Liver (tissue), 9 donors: ENCODE measurements around the gene RET. TPM values are rescaled to one million over a fixed set of nuclear protein-coding genes. Genes with fewer than 3 reads are reported as not detected.

Experiments
- DNase-seq: peaks from one replicate; pipeline ENCODE4 v3.0.0-alpha.2; 2017; ENCODE audit warnings: low spot score
- H3K27ac ChIP-seq, 2 donors: one replicate each; pipeline ENCODE4 v1.7.0; 2013; ENCODE audit warnings: inconsistent platforms in 2 of 2, low read length in 2 of 2, control low read depth in 1 of 2, low read depth in 1 of 2, mild to moderate bottlenecking in 1 of 2
- H3K27me3 ChIP-seq, 4 donors: one replicate each; pipeline versions ENCODE4 v1.6.1 to v1.7.0; 2013; ENCODE audit warnings: low read length in 3 of 4, inconsistent platforms in 1 of 4, mild to moderate bottlenecking in 1 of 4, moderate library complexity in 1 of 4; ENCODE audit not compliant: control insufficient read depth in 4 of 4, insufficient read depth in 4 of 4
- H3K36me3 ChIP-seq, 4 donors: one replicate each; pipeline versions ENCODE4 v1.6.1 to v1.7.0; 2013; ENCODE audit warnings: low read length in 3 of 4, mild to moderate bottlenecking in 3 of 4, low read depth in 1 of 4, moderate library complexity in 1 of 4; ENCODE audit not compliant: control insufficient read depth in 4 of 4, insufficient read depth in 3 of 4
- H3K4me1 ChIP-seq, 4 donors: one replicate each; pipeline versions ENCODE4 v1.6.1 to v1.7.0; 2013; ENCODE audit warnings: low read length in 3 of 4, mild to moderate bottlenecking in 3 of 4, moderate library complexity in 1 of 4; ENCODE audit not compliant: control insufficient read depth in 4 of 4, insufficient read depth in 4 of 4
- H3K4me3 ChIP-seq, 3 donors: one replicate each; pipeline versions ENCODE4 v1.6.1 to v1.7.0; 2013; ENCODE audit warnings: low read length in 3 of 3, control low read depth in 1 of 3, low read depth in 1 of 3, mild to moderate bottlenecking in 1 of 3
- H3K9ac ChIP-seq, 2 donors: one replicate each; pipeline ENCODE4 v1.7.0; 2013; ENCODE audit warnings: low read length in 2 of 2, mild to moderate bottlenecking in 2 of 2, moderate library complexity in 2 of 2, control low read depth in 1 of 2, low read depth in 1 of 2
- H3K9me3 ChIP-seq, 4 donors: one replicate each; pipeline versions ENCODE4 v1.6.1 to v1.7.0; 2013; ENCODE audit warnings: low read length in 3 of 4; ENCODE audit not compliant: control insufficient read depth in 4 of 4
- ATF3 ChIP-seq: IDR thresholded peaks from 2 replicates; pipeline ENCODE4 v1.6.1; 2016; ENCODE audit warnings: antibody characterized with exemption
- CTCF ChIP-seq: fragments of 150-350 bp; IDR thresholded peaks from 2 replicates; pipeline ENCODE4 v1.5.1; 2017; ENCODE audit warnings: improper control_type of control experiment, low read depth, low read length; ENCODE audit not compliant: missing input control
- EGR1 ChIP-seq, 2 donors: IDR thresholded peaks; 2 replicates each; pipeline ENCODE4 v1.6.1; 2016 to 2018; ENCODE audit warnings: antibody characterized with exemption in 2 of 2, low read depth in 2 of 2
- FOXA1 ChIP-seq: IDR thresholded peaks from 2 replicates; pipeline ENCODE4 v1.6.1; 2016; ENCODE audit warnings: antibody characterized with exemption
- FOXA2 ChIP-seq: IDR thresholded peaks from 2 replicates; pipeline ENCODE4 v1.6.1; 2016; ENCODE audit warnings: antibody characterized with exemption
- GABPA ChIP-seq, 2 donors: IDR thresholded peaks in 1 of 2; conservative IDR thresholded peaks in 1 of 2; 2 replicates each; pipeline ENCODE4 v1.6.1; 2016; ENCODE audit warnings: antibody characterized with exemption in 2 of 2, mild to moderate bottlenecking in 1 of 2, moderate library complexity in 1 of 2
- HNF4A ChIP-seq, 2 donors: conservative IDR thresholded peaks; 2 replicates each; pipeline ENCODE4 v1.6.1; 2016; ENCODE audit warnings: antibody characterized with exemption in 2 of 2, mild to moderate bottlenecking in 2 of 2
- HNF4G ChIP-seq: IDR thresholded peaks from 2 replicates; pipeline ENCODE4 v1.6.1; 2016; ENCODE audit warnings: antibody characterized with exemption
- JUND ChIP-seq, 2 donors: IDR thresholded peaks; 2 replicates each; pipeline ENCODE4 v1.6.1; 2016; ENCODE audit warnings: antibody characterized with exemption in 2 of 2
- MAX ChIP-seq: IDR thresholded peaks from 2 replicates; pipeline ENCODE4 v1.6.1; 2016; ENCODE audit warnings: antibody characterized with exemption
- NR2F2 ChIP-seq: IDR thresholded peaks from 2 replicates; pipeline ENCODE4 v1.6.1; 2016; ENCODE audit warnings: antibody characterized with exemption
- RAD21 ChIP-seq, 2 donors: IDR thresholded peaks; 2 replicates each; pipeline ENCODE4 v1.6.1; 2016; ENCODE audit warnings: antibody characterized with exemption in 2 of 2, mild to moderate bottlenecking in 2 of 2
- REST ChIP-seq: IDR thresholded peaks from 2 replicates; pipeline ENCODE4 v1.6.1; 2016; ENCODE audit warnings: antibody characterized with exemption, mild to moderate bottlenecking
- SP1 ChIP-seq: IDR thresholded peaks from 2 replicates; pipeline ENCODE4 v1.6.1; 2018; ENCODE audit warnings: antibody characterized with exemption, mild to moderate bottlenecking
- TAF1 ChIP-seq: conservative IDR thresholded peaks from 2 replicates; pipeline ENCODE4 v1.6.1; 2016; ENCODE audit warnings: antibody characterized with exemption, mild to moderate bottlenecking
- YY1 ChIP-seq: IDR thresholded peaks from 2 replicates; pipeline ENCODE4 v1.6.1; 2016; ENCODE audit warnings: antibody characterized with exemption, mild to moderate bottlenecking
- ZBTB33 ChIP-seq: IDR thresholded peaks from 2 replicates; pipeline ENCODE4 v1.6.1; 2016; ENCODE audit warnings: antibody characterized with exemption
- WGBS: extraction: QIAGEN DNeasy Blood & Tissue Kit; methylation state at CpG from one replicate; pipeline ENCODE4 v1.1.7; 2013; 5-methylcytosine and 5-hydroxymethylcytosine counted together
- polyA plus RNA-seq, 2 donors: library from polyadenylated mRNA; stranded (reverse) in 1 of 2; unstranded in 1 of 2; fragments of 200-250 nt in 1 of 2; fragments of >200 nt in 1 of 2; fragmentation: Nextera tagmentation in 1 of 2; extraction: Ambion mirVana in 1 of 2; gene quantifications; one replicate each; pipeline versions ENCODE4 v1.2.1 to v1.2.3, GENCODE V29; 2013 to 2015
- total RNA-seq, 2 donors: library from RNA; depleted of rRNA; stranded (reverse); fragments of >200 nt; gene quantifications; one replicate each; pipeline ENCODE4 v1.2.3, GENCODE V29; 2014
- donor health status: healthy.
- donor health status: healthy.
- donor health status: healthy.
- donor health status: healthy.
- donor health status: healthy.

The RET gene
- total and polyA plus RNA-seq, 4 donors = 0.09 to 2.5 (median 0.33) TPM; not detected in 1

- no peaks in the 10 kb centered on the region for H3K27me3 ChIP-seq
- peaks cover 0 to 2% (median 0%) of the 10 kb centered on the region in 4 donors for H3K36me3 ChIP-seq
- no peak overlapping the region for H3K9ac ChIP-seq
- H3K27ac ChIP-seq = no peak overlapping the region
- no peak for TF ChIP-seq MAX
- no peak for TF ChIP-seq JUND (IDR thresholded peaks at IDR 0.05)
- TF ChIP-seq NR2F2 = no peak
- WGBS = 82% methylated on average over 6 of the region's 6 CpGs
- no peaks in the 10 kb centered on the region for H3K4me1 ChIP-seq
- no peak overlapping the region for H3K4me3 ChIP-seq
- H3K9me3 ChIP-seq = no peaks in the 10 kb centered on the region
- no peak for DNase-seq
Observed at GRCh38 chr10:43128958-43129706, 52.3 kb downstream of the RET start.

- Histone ChIP-seq H3K9ac (no peak overlapping the region), H3K4me3 (no peak overlapping the region), H3K27ac (no peak overlapping the region), H3K4me1 (no peaks in the 10 kb centered on the region), H3K27me3 (no peaks in the 10 kb centered on the region), H3K9me3 (no peaks in the 10 kb centered on the region), H3K36me3 (peaks cover 0 to 2% (median 0%) of the 10 kb centered on the region in 4 donors)
- TF ChIP-seq MAX (no peak), EGR1 (IDR thresholded peaks at IDR 0.05; ENCODE audit: low read depth in 2 of 2) (no peak), JUND (IDR thresholded peaks at IDR 0.05) (no peak), TAF1 (no peak), HNF4A (conservative IDR thresholded peaks at IDR 0.05) (no peak), YY1 (no peak), ATF3 (no peak), FOXA1 (no peak), FOXA2 (no peak), HNF4G (no peak), CTCF (no peak)
- DNase-seq = no peak
- WGBS = 83% methylated on average over 18 of the region's 18 CpGs
Observed at GRCh38 chr10:43130770-43131171, 53.9 kb downstream of the RET start.

- no peak overlapping the region for H3K4me3 ChIP-seq
- H3K9ac ChIP-seq = no peak overlapping the region
- peaks cover 0 to 2% (median 0%) of the 10 kb centered on the region in 4 donors for H3K36me3 ChIP-seq
- no peak overlapping the region for H3K27ac ChIP-seq
- DNase-seq = no peak
- H3K27me3 ChIP-seq = no peaks in the 10 kb centered on the region
- WGBS = 85% methylated on average over 11 of the region's 11 CpGs
- no peaks in the 10 kb centered on the region for H3K9me3 ChIP-seq
- H3K4me1 ChIP-seq = no peaks in the 10 kb centered on the region
- TF ChIP-seq REST (no peak), ZBTB33 (no peak), HNF4G (no peak), SP1 (no peak), GABPA (IDR thresholded peaks at IDR 0.05 in 1 of 2, conservative IDR thresholded peaks at IDR 0.05 in 1 of 2) (no peak), FOXA2 (no peak), RAD21 (IDR thresholded peaks at IDR 0.05) (no peak), TAF1 (no peak), CTCF (no peak), FOXA1 (no peak), YY1 (no peak)
Observed at GRCh38 chr10:43131256-43131655, 54.4 kb downstream of the RET start.
